Mucosa of gallbladder (tissue), 1 donor: ENCODE data around the gene RNH1. TPM values are rescaled to one million over a fixed set of nuclear protein-coding genes. Genes with fewer than 3 reads are reported as not detected.

Source experiments
- DNase-seq: peaks from one replicate; pipeline ENCODE4 v3.0.0-alpha.2; 2020; ENCODE audit warnings: low spot score
- total RNA-seq: library from RNA; stranded (reverse); gene quantifications from one replicate; pipeline ENCODE4 v1.2.1, GENCODE V29; 2021
- donor health status: DM: no; HTN: no; CAD: no.

Gene RNH1
- total RNA-seq, 1 donor from 2014 or later: 156 TPM

- no peak for DNase-seq
Observed at GRCh38 chr11:499201-500076, 7.6 kb downstream of the RNH1 start.

- no peak for DNase-seq
Observed at GRCh38 chr11:498297-499181, 8.5 kb downstream of the RNH1 start.

- DNase-seq: no peak
Observed at GRCh38 chr11:497565-498296, 9.3 kb downstream of the RNH1 start.

GRCh38 chr11:496834-497564 lies 10.0 kb downstream of the RNH1 start:
- no peak for DNase-seq

GRCh38 chr11:495537-495931 lies 11.5 kb downstream of the RNH1 start:
- DNase-seq: no peak

- DNase-seq: no peak
Observed at GRCh38 chr11:494761-495536, 12.1 kb downstream of the RNH1 start.

- DNase-seq: no peak
Observed at GRCh38 chr11:492427-493226, 14.4 kb downstream of the RNH1 start.

- DNase-seq: no peak
Observed at GRCh38 chr11:491358-491757, 15.7 kb downstream of the RNH1 start.

GRCh38 chr11:490930-491260 lies 16.1 kb downstream of the RNH1 start:
- no peak for DNase-seq

- DNase-seq: no peak
Observed at GRCh38 chr11:490186-490929, 16.7 kb downstream of the RNH1 start.

- no peak for DNase-seq
Observed at GRCh38 chr11:489610-490185, 17.3 kb downstream of the RNH1 start.

GRCh38 chr11:488992-489391 lies 18.1 kb downstream of the RNH1 start:
- no peak for DNase-seq

GRCh38 chr11:488579-488978 lies 18.5 kb downstream of the RNH1 start:
- DNase-seq: no peak

GRCh38 chr11:488062-488461 lies 19.0 kb downstream of the RNH1 start:
- no peak for DNase-seq

- DNase-seq: no peak
Observed at GRCh38 chr11:487571-488021, 19.4 kb downstream of the RNH1 start.

GRCh38 chr11:486189-486588 lies 20.9 kb downstream of the RNH1 start:
- DNase-seq: no peak

- no peak for DNase-seq
Observed at GRCh38 chr11:484616-485015, 22.4 kb downstream of the RNH1 start.

GRCh38 chr11:479311-479710 lies 27.7 kb downstream of the RNH1 start:
- DNase-seq: no peak
